GM06990 (cell line): ENCODE results near the gene RNF39.

ENCODE experiments used
- DNase-seq: peaks from one replicate; pipeline ENCODE4 v3.0.0-alpha.2; 2011; ENCODE audit not compliant: insufficient read length; ENCODE audit errors: extremely low read depth
- H3K27me3 ChIP-seq: replicated peaks from 2 replicates; pipeline ENCODE4 v1.6.0; 2011; ENCODE audit warnings: low read length; ENCODE audit not compliant: control insufficient read depth, insufficient read depth
- H3K36me3 ChIP-seq: 2 replicates; pipeline ENCODE4 v1.5.1; 2011; ENCODE audit warnings: low read length; ENCODE audit not compliant: control insufficient read depth, insufficient read depth
- H3K4me3 ChIP-seq: replicated peaks from 2 replicates; pipeline ENCODE4 v1.5.1; 2011; ENCODE audit warnings: low read depth, mild to moderate bottlenecking, control low read depth, low read length
- CTCF ChIP-seq: IDR thresholded peaks from 2 replicates; pipeline ENCODE4 v1.5.1; 2011; ENCODE audit warnings: low read length, control low read depth, mild to moderate bottlenecking, inconsistent platforms; ENCODE audit not compliant: insufficient read depth, poor library complexity, severe bottlenecking

The RNF39 gene

GRCh38 chr6:30073489-30074235, 1.9 kb downstream of the RNF39 start:
- H3K36me3 ChIP-seq, result 0 out of 2 replicates have a peak, but pooled peaks cover 2% of the 10 kb centered on the region
- peaks cover 5% of the 10 kb centered on the region; the same call in 1 of the 2 replicates for H3K27me3 ChIP-seq
- DNase-seq, result no peak
- no peak for TF ChIP-seq CTCF
- no peak overlapping the region for H3K4me3 ChIP-seq

DNA sequence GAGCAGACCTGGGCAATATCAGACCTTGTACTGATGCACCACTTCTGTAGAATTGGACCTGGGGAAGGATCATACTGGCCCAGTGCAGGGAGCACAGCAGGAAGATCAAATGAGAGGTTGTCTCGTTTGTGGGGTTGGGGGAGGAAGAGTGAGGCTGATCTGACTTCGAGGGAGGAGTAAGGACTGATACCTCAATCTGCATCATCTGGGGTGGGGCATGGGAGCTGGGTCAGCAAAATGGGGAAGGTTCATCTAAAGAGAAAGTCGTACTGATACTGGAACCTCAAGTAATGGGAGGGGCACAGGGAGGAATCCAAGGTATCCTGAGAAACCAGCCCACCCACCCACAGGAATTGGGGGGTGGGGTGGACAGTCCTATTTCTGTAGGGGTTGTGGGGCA, 3.7 kb downstream of the RNF39 start:
- no peak overlapping the region for H3K4me3 ChIP-seq
- DNase-seq, result no peak
- peaks cover 5% of the 10 kb centered on the region; the same call in 1 of the 2 replicates for H3K27me3 ChIP-seq
- TF ChIP-seq CTCF, result no peak
- 0 out of 2 replicates have a peak, but pooled peaks cover 2% of the 10 kb centered on the region for H3K36me3 ChIP-seq

DNA sequence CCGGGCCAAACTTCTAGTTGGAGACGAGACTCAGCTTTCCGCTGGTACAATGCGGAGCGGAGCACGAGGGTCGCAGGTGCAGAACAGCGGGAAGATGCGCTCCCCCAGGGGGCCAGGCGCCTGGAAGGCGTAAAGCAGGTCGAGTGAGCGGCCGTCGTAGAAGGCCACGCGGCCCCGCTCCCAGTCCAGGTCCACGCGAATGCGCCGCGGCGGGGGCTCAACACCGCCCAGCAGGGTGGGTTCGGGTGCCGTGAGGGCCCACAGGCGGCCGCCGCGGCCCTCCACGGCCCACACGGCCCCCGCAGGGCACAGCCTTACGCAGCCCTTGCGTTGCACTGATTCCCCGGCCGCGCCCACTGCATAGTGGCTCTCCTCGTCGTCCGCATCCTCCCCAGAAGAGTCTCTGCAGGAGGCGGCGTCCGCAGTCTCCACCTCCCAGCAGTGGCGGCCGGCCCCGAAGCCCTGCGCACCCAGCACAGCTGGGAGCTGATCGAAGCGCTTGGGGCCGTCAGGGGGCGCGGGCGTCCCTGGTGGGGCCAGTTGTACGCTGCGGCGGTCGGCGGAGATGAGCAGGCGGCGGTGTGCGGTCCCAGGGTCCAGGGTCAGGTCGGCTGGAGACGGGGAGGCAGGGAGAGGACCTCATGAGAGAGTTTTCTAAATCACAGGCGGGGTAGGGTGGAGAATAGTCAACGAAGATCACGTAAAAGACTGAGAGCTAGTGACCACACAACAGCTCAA, 4.3 kb downstream of the RNF39 start:
- H3K4me3 ChIP-seq, result no peak overlapping the region
- no peak for DNase-seq
- no peak for TF ChIP-seq CTCF
- H3K36me3 ChIP-seq, result 0 out of 2 replicates have a peak, but pooled peaks cover 2% of the 10 kb centered on the region
- peaks cover 5% of the 10 kb centered on the region; the same call in 1 of the 2 replicates for H3K27me3 ChIP-seq

GRCh38 chr6:30067460-30068139, 8.0 kb downstream of the RNF39 start:
- H3K36me3 ChIP-seq, result peaks cover 2% of the 10 kb centered on the region; the same call in 1 of the 2 replicates
- TF ChIP-seq CTCF, result no peak
- peak overlapping the region; percentile 87 for H3K4me3 ChIP-seq
- DNase-seq, result no peak
- no peaks in the 10 kb centered on the region for H3K27me3 ChIP-seq

- H3K4me3 ChIP-seq, result peak within 1 kb of the TSS; percentile 87
- H3K27me3 ChIP-seq, result no peaks in the 10 kb centered on the region
- H3K36me3 ChIP-seq, result peaks cover 2% of the 10 kb centered on the region; the same call in 1 of the 2 replicates
- TF ChIP-seq CTCF, result no peak
- peak; percentile 97 for DNase-seq
Measured at GRCh38 chr6:30066577-30067459, 8.8 kb downstream of the RNF39 start, which contains the start of gene PPP1R11. Gene PPP1R11 (plus strand): TSS chr6:30067198. CDS start chr6:30067411, 213 bp downstream.
